Epithelial cell of esophagus (primary cell): ENCODE measurements around the gene PPM1K.
"Not testable (repeated sequence)": the region's sequence is repeated elsewhere in the genome, so short reads cannot be mapped to it uniquely, and the experiment has no call there.

Experiments used
- DNase-seq: peaks from one replicate; pipeline ENCODE4 v3.0.0; 2010; ENCODE audit warnings: low read depth
- H3K4me3 ChIP-seq: 2 replicates; pipeline ENCODE4 v1.5.1; 2011; ENCODE audit warnings: mild to moderate bottlenecking, low read length, control low read depth
- TF ChIP-seq, protein P1 (sequence below): IDR thresholded peaks from 2 replicates; pipeline ENCODE4 v1.5.1; 2011; ENCODE audit warnings: low read depth, mild to moderate bottlenecking, low read length, control low read depth, inconsistent platforms; ENCODE audit not compliant: insufficient read depth; ENCODE audit errors: missing control alignments

PPM1K gene

DNA sequence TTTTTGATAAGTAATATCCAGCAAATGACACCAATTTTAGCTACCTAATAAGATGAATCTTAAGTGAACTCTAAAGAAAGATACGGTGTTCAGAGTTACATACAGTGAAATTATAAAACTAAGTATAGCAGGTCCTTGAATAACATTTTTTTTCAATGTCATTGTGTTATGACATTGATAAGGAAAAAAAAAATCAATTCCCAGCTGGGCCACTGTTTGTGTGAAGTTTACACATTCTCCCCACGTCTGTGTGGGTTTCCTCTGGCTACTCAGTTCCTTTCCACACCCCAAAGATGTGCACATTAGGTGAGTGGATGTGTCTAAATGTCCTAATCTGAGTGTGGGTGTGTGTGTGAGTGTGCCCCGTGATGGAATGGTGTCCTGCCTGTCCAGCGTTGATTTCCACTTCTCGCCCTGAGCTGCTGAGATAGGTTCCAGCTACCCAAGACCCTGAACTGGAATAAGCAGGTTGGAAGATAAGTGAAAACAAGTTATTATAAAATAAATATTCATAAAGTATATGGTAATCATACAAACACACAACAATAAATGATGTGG is 31.2 kb upstream of the PPM1K start:
- no peak overlapping the region for H3K4me3 ChIP-seq
- TF ChIP-seq, protein P1, sequence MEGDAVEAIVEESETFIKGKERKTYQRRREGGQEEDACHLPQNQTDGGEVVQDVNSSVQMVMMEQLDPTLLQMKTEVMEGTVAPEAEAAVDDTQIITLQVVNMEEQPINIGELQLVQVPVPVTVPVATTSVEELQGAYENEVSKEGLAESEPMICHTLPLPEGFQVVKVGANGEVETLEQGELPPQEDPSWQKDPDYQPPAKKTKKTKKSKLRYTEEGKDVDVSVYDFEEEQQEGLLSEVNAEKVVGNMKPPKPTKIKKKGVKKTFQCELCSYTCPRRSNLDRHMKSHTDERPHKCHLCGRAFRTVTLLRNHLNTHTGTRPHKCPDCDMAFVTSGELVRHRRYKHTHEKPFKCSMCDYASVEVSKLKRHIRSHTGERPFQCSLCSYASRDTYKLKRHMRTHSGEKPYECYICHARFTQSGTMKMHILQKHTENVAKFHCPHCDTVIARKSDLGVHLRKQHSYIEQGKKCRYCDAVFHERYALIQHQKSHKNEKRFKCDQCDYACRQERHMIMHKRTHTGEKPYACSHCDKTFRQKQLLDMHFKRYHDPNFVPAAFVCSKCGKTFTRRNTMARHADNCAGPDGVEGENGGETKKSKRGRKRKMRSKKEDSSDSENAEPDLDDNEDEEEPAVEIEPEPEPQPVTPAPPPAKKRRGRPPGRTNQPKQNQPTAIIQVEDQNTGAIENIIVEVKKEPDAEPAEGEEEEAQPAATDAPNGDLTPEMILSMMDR = no peak
- DNase-seq = no peak

DNA sequence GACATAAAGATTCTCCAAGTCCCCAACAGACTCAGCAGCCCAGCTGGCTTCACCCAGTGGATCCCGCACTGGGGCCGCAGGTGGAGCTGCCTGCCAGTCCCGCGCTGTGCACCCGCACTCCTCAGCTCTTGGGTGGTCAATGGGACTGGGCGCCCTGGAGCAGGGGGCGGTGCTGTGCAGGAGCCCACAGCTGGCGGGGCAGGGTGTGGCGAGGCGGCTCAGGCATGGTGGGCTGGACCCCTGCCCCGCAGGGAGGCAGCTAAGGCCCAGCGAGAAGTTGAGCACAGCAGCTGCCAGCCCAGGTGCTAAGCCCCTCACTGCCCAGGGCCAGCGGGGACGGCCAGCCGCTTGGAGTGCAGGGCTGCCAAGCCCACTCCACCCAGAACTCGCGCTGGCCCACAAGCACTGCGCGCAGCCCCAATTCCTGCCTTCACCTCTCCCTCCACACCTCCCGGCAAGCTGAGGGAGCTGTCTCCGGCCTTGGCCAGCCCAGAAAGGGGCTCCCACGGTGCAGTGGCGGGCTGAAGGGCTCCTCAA is 28.8 kb upstream of the PPM1K start:
- DNase-seq, H3K4me3 ChIP-seq: not testable (repeated sequence)

DNA sequence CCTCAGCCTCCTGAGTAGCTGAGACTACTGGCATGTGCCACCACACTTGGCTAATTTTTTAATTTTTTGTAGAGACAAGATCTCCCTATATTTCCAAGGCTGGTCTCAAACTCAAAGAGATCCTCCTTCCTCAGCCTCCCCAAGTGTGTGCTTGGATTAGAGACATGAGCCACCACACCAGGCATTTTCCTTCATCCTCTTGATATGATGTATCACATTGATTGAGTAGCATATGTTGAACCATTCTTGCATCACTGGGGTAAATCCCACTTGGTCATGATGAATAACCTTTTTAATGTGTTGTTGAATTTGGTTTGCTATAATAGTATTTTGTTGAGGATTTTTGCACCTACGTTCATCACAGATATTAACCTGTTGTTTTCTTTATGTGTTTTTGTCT is 24.2 kb upstream of the PPM1K start:
- TF ChIP-seq, protein P1 = no peak
- DNase-seq = peak; percentile 15
- no peak overlapping the region for H3K4me3 ChIP-seq

DNA sequence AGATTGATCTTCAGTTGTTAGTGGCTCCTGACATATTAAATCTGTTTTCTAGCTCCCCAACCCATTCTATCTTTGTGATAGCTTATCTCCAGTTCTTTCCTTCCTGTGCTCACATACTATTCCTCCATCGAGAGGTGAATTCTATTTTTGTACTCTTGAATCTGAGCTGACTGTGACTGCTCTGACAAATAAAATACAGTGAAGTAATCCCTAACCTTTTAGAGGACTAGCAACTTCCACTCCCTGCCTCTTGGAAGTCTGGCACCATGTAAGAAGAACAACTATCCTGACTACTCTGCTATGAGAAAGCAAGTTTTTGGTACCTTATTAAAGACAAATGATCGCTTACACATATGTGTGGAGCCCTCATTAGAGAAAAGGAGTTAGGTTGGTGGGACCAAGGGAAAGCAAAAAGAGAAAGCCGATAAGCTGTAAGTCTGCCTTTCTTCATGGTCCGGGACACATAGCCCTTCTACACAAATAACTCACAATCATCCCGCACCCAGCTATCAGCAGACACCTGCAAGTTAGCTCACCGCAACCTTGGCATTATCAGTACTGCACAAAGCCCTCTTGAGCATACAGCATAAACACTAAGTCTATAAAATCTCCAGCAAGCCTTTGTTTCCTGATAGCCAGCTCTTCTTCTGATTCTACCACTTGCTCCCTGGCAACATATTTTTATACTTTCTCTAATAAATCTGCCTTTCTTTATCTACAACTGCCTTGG is 13.5 kb upstream of the PPM1K start:
- TF ChIP-seq, protein P1 = no peak
- no peak overlapping the region for H3K4me3 ChIP-seq
- DNase-seq = no peak

DNA sequence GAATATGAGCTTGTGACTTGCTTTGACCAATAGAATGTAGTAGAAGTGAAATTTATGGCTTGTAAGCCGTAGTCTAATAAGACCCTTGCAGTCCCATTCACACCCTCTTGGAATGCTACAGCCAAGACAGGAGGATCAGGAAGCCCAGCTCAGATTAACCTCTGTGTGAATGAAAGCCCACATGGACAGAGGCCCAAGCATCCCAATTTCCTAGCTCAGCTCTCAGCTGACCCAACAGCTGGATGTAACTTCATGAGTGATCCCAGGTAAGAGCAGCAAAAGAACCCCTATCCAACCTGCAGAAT is 12.8 kb upstream of the PPM1K start:
- TF ChIP-seq, protein P1 = no peak
- DNase-seq = no peak
- no peak overlapping the region for H3K4me3 ChIP-seq

DNA sequence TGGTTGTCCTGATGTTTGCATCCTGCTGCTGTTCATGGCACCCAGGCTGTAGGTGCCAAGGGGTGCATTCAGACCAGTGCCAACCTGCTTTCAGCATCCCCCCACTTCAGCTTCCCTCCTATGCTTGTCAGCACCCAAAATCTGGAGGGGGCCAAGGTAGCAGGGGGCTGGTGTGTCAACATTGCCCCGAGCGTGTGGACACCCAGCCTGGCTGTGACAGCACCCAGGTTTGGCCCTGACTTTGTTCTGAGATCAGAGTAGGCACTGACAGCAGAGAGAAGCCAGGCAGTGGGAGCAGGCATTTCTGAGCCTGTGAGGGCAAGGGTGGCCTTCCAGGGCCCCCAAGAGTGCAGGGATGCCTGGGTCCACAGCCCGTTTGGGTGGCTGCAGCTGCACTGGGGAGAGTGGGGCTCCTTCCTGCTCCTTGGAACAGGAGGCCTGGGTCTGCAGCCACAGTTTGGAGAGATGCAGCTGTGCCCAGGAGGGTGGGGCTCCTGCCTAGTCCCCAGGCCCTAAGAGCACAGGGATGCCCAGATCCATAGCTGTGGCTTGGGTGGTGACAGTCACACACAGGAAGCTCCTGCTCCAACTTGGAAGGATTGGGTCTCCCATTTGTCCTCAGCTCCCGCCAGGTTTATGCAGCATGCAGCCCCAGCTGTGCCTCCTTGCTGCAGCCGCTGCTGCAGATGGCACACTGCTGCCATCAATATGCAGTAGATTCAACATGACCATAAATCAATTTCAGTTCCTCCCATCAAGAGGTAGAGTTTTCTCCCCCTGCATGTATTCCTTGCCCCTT is 12.3 kb upstream of the PPM1K start:
- TF ChIP-seq, protein P1 = no peak
- DNase-seq = no peak
- no peak overlapping the region for H3K4me3 ChIP-seq

DNA sequence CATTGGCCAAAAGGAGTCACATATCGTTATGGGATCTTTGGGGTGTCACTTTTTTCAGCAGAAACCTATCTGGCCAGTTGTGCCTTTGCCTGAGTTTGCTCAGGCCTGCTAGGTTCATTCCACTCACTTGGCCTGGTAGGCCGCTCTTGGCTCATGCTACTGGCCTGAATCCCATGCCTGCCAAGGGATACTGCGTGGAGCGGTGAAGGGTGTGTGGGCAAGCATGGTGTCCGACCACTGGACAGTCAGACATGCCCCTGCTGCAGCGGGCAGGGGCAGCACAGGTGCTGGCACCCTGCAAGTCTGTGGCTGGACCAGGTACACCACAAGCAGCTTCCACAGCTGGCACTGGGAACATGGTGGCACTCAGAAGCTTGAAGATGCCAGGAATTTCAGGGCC is 11.3 kb upstream of the PPM1K start:
- no peak overlapping the region for H3K4me3 ChIP-seq
- DNase-seq = no peak
- TF ChIP-seq, protein P1 = no peak
